HEK293 (cell line): Measurements from ENCODE around the gene PAX2.

Experiments used
- BCL11B ChIP-seq: fragments of 450-650 bp; formaldehyde crosslinking; IDR thresholded peaks from 2 replicates; pipeline ENCODE4 v1.5.1; 2016; ENCODE audit warnings: low read depth, missing biosample characterization, missing genetic modification characterization
- GLI4 ChIP-seq: fragments of 450-650 bp; formaldehyde crosslinking; IDR thresholded peaks from 2 replicates; pipeline ENCODE4 v1.5.1; 2016; ENCODE audit warnings: missing biosample characterization, missing genetic modification characterization
- GLIS2 ChIP-seq: fragments of 450-650 bp; formaldehyde crosslinking; IDR thresholded peaks from 2 replicates; pipeline ENCODE4 v1.5.1; 2016; ENCODE audit warnings: missing biosample characterization, missing genetic modification characterization
- KLF10 ChIP-seq: fragments of 450-650 bp; IDR thresholded peaks from 2 replicates; pipeline ENCODE4 v1.5.1; 2018; ENCODE audit warnings: missing biosample characterization, mild to moderate bottlenecking, missing genetic modification characterization
- KLF8 ChIP-seq: fragments of 450-650 bp; formaldehyde crosslinking; IDR thresholded peaks from 2 replicates; pipeline ENCODE4 v1.5.1; 2016; ENCODE audit warnings: missing biosample characterization, missing genetic modification characterization
- SALL2 ChIP-seq: fragments of 450-650 bp; formaldehyde crosslinking; IDR thresholded peaks from 2 replicates; pipeline ENCODE4 v1.5.0; 2017; ENCODE audit warnings: missing biosample characterization, mild to moderate bottlenecking, missing genetic modification characterization, borderline replicate concordance
- SETDB1 ChIP-seq: IDR thresholded peaks from one replicate; pipeline ENCODE4 v1.6.1; 2017; ENCODE audit warnings: mild to moderate bottlenecking, low read length, moderate library complexity, mixed read lengths; ENCODE audit not compliant: insufficient read length
- ZBTB21 ChIP-seq: fragments of 450-650 bp; formaldehyde crosslinking; IDR thresholded peaks from 2 replicates; pipeline ENCODE4 v1.5.1; 2017; ENCODE audit warnings: missing biosample characterization, missing genetic modification characterization
- ZEB2 ChIP-seq: fragments of 450-650 bp; formaldehyde crosslinking; IDR thresholded peaks from 2 replicates; pipeline ENCODE4 v1.5.1; 2016; ENCODE audit warnings: missing biosample characterization, missing genetic modification characterization
- ZNF121 ChIP-seq: fragments of 450-650 bp; formaldehyde crosslinking; IDR thresholded peaks from 2 replicates; pipeline ENCODE4 v1.5.1; 2016; ENCODE audit warnings: missing biosample characterization, missing genetic modification characterization
- ZNF146 ChIP-seq: fragments of 450-650 bp; formaldehyde crosslinking; IDR thresholded peaks from 2 replicates; pipeline ENCODE4 v1.5.1; 2016; ENCODE audit warnings: missing biosample characterization, missing genetic modification characterization
- ZNF174 ChIP-seq: fragments of 450-650 bp; formaldehyde crosslinking; IDR thresholded peaks from 2 replicates; pipeline ENCODE4 v1.5.0; 2017; ENCODE audit warnings: missing biosample characterization, mild to moderate bottlenecking, missing genetic modification characterization
- ZNF184 ChIP-seq: fragments of 450-650 bp; IDR thresholded peaks from 2 replicates; pipeline ENCODE4 v1.5.1; 2018; ENCODE audit warnings: missing biosample characterization, mild to moderate bottlenecking, missing genetic modification characterization
- ZNF2 ChIP-seq: fragments of 450-650 bp; formaldehyde crosslinking; IDR thresholded peaks from 2 replicates; pipeline ENCODE4 v1.5.1; 2016; ENCODE audit warnings: missing biosample characterization, missing genetic modification characterization
- ZNF214 ChIP-seq: fragments of 450-650 bp; formaldehyde crosslinking; IDR thresholded peaks from 2 replicates; pipeline ENCODE4 v1.5.1; 2017; ENCODE audit warnings: missing biosample characterization, mild to moderate bottlenecking, missing genetic modification characterization, borderline replicate concordance
- ZNF266 ChIP-seq: fragments of 450-650 bp; formaldehyde crosslinking; IDR thresholded peaks from 2 replicates; pipeline ENCODE4 v1.5.1; 2016; ENCODE audit warnings: missing biosample characterization, missing genetic modification characterization, low read depth
- ZNF404 ChIP-seq: fragments of 450-650 bp; formaldehyde crosslinking; IDR thresholded peaks from 2 replicates; pipeline ENCODE4 v1.5.1; 2017; ENCODE audit warnings: missing biosample characterization, missing genetic modification characterization
- ZNF433 ChIP-seq: fragments of 450-650 bp; formaldehyde crosslinking; IDR thresholded peaks from 2 replicates; pipeline ENCODE4 v1.5.1; 2016; ENCODE audit warnings: missing biosample characterization, missing genetic modification characterization, low read depth
- ZNF48 ChIP-seq: fragments of 450-650 bp; formaldehyde crosslinking; IDR thresholded peaks from 2 replicates; pipeline ENCODE4 v1.5.1; 2016; ENCODE audit warnings: missing biosample characterization, missing genetic modification characterization
- ZNF544 ChIP-seq: fragments of 450-650 bp; formaldehyde crosslinking; IDR thresholded peaks from 2 replicates; pipeline ENCODE4 v1.5.0; 2017; ENCODE audit warnings: missing biosample characterization, missing genetic modification characterization
- ZNF548 ChIP-seq: fragments of 450-650 bp; formaldehyde crosslinking; IDR thresholded peaks from 2 replicates; pipeline ENCODE4 v1.5.1; 2016; ENCODE audit warnings: missing biosample characterization, missing genetic modification characterization
- ZNF624 ChIP-seq: fragments of 450-650 bp; formaldehyde crosslinking; IDR thresholded peaks from 2 replicates; pipeline ENCODE4 v1.5.1; 2017; ENCODE audit warnings: missing biosample characterization, missing genetic modification characterization
- ZNF660 ChIP-seq: fragments of 450-650 bp; IDR thresholded peaks from 2 replicates; pipeline ENCODE4 v1.5.1; 2018; ENCODE audit warnings: missing biosample characterization, mild to moderate bottlenecking, missing genetic modification characterization
- ZNF677 ChIP-seq: fragments of 450-650 bp; IDR thresholded peaks from 2 replicates; pipeline ENCODE4 v1.5.0; 2018; ENCODE audit warnings: missing biosample characterization, mild to moderate bottlenecking, missing genetic modification characterization, moderate library complexity
- ZNF707 ChIP-seq: fragments of 450-650 bp; formaldehyde crosslinking; IDR thresholded peaks from 2 replicates; pipeline ENCODE4 v1.5.1; 2016; ENCODE audit warnings: missing biosample characterization, missing genetic modification characterization
- ZNF785 ChIP-seq: fragments of 450-650 bp; formaldehyde crosslinking; IDR thresholded peaks from 2 replicates; pipeline ENCODE4 v1.5.1; 2016; ENCODE audit warnings: missing biosample characterization, missing genetic modification characterization
- ZNF843 ChIP-seq: fragments of 450-650 bp; formaldehyde crosslinking; IDR thresholded peaks from 2 replicates; pipeline ENCODE4 v1.5.1; 2016; ENCODE audit warnings: missing biosample characterization, missing genetic modification characterization
- ZSCAN23 ChIP-seq: fragments of 450-650 bp; formaldehyde crosslinking; IDR thresholded peaks from 2 replicates; pipeline ENCODE4 v1.5.1; 2016; ENCODE audit warnings: missing biosample characterization, missing genetic modification characterization
- TF ChIP-seq, protein P1 (sequence below): fragments of 450-650 bp; formaldehyde crosslinking; IDR thresholded peaks from 2 replicates; pipeline ENCODE4; 2016; ENCODE audit warnings: missing biosample characterization, missing genetic modification characterization
- TF ChIP-seq, protein P2 (sequence below): fragments of 450-650 bp; formaldehyde crosslinking; IDR thresholded peaks from 2 replicates; pipeline ENCODE4 v1.5.1; 2016; ENCODE audit warnings: missing biosample characterization, missing genetic modification characterization, borderline replicate concordance
- TF ChIP-seq, protein P3 (sequence below): fragments of 450-650 bp; formaldehyde crosslinking; IDR thresholded peaks from 2 replicates; pipeline ENCODE4 v1.5.1; 2016; ENCODE audit warnings: missing biosample characterization, missing genetic modification characterization
- TF ChIP-seq, protein P4 (sequence below): fragments of 450-650 bp; formaldehyde crosslinking; IDR thresholded peaks from 2 replicates; pipeline ENCODE4 v1.5.1; 2016; ENCODE audit warnings: missing biosample characterization, missing genetic modification characterization
- TF ChIP-seq, protein P5 (sequence below): fragments of 450-650 bp; formaldehyde crosslinking; optimal IDR thresholded peaks from 2 replicates; pipeline ENCODE3; 2016; ENCODE audit warnings: missing biosample characterization, mild to moderate bottlenecking, missing genetic modification characterization

PAX2 gene

DNA sequence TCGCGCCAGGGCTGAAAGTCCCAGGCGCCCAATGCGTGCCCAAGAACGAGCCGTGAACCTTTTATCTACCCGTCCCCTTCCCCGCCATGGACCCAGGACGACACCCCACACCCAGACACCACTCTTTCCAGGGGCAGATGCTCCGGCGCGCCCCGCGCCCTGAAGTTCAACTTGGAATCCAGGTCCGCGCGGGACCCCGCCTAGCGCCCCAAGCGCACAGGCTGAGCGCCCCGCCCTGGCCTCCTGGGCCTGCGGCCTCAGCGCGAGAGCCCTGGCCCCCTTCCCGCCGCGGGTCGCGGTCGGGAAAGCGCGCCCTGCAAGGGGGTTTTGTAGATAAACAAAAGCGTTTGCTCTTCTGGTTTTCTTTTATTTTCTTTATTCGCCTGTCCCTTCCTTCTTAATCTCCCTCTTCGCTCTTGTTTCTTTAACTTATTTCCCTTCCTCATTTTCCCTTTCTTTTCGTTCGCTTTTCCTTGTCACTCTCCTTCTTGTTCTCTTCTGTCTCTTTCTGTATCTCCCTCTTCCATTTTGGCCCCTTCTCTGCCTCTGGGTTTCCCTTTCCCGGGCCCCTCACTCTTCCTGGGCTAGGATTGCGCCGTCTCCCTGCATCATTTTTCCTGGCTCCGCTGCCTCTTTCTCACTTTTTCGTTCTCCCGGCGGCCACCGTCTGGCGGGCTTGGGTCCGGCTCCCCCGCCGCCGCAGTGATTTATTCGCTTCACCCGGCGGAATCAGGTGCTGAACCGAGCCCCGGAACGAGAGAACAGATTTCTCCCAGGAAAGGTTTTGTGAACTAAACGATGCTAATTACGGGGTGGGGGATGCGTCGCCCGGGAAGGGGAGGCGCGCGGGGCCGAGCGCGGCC, 15.3 kb upstream of the PAX2 start (continued):
- TF ChIP-seq ZNF433 (tag by site-specific recombination) (no peak), ZNF544 (no peak), SALL2 (no peak), GLIS2 (tag by site-specific recombination) (peak; percentile 91), ZNF174 (tag by site-specific recombination) (no peak), ZNF785 (tag by site-specific recombination) (no peak), ZNF677 (tag by site-specific recombination) (no peak), ZEB2 (tag by site-specific recombination) (peak; percentile 30; the same call in 1 of the 2 replicates), ZNF48 (tag by site-specific recombination) (no peak), ZNF548 (no peak), GLI4 (tag by site-specific recombination) (no peak), ZNF707 (no peak), BCL11B (tag by site-specific recombination) (no peak), ZNF660 (tag by site-specific recombination) (no peak), ZSCAN23 (peak; percentile 48; the same call in 1 of the 2 replicates), KLF8 (peak; percentile 30; the same call in 1 of the 2 replicates), KLF10 (tag by site-specific recombination) (no peak), SETDB1 (no peak), ZNF146 (no peak), ZNF121 (tag by site-specific recombination) (no peak), ZNF266 (tag by site-specific recombination) (no peak), ZNF624 (tag by site-specific recombination) (0 out of 2 replicates have a peak, but pooled peaks have one; percentile 37), ZNF184 (tag by site-specific recombination) (peak; percentile 79), ZBTB21 (tag by site-specific recombination) (no peak), ZNF2 (tag by site-specific recombination) (0 out of 2 replicates have a peak, but pooled peaks have one; percentile 18), ZNF843 (no peak), ZNF404 (no peak), ZNF214 (tag by site-specific recombination) (no peak)
- TF ChIP-seq, protein P1, sequence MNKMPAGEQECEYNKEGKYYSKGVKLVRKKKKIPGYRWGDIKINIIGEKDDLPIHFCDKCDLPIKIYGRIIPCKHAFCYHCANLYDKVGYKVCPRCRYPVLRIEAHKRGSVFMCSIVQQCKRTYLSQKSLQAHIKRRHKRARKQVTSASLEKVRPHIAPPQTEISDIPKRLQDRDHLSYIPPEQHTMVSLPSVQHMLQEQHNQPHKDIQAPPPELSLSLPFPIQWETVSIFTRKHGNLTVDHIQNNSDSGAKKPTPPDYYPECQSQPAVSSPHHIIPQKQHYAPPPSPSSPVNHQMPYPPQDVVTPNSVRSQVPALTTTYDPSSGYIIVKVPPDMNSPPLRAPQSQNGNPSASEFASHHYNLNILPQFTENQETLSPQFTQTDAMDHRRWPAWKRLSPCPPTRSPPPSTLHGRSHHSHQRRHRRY, result no peak
- TF ChIP-seq, protein P2, sequence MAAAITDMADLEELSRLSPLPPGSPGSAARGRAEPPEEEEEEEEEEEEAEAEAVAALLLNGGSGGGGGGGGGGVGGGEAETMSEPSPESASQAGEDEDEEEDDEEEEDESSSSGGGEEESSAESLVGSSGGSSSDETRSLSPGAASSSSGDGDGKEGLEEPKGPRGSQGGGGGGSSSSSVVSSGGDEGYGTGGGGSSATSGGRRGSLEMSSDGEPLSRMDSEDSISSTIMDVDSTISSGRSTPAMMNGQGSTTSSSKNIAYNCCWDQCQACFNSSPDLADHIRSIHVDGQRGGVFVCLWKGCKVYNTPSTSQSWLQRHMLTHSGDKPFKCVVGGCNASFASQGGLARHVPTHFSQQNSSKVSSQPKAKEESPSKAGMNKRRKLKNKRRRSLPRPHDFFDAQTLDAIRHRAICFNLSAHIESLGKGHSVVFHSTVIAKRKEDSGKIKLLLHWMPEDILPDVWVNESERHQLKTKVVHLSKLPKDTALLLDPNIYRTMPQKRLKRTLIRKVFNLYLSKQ (tag by site-specific recombination), result no peak
- TF ChIP-seq, protein P3, sequence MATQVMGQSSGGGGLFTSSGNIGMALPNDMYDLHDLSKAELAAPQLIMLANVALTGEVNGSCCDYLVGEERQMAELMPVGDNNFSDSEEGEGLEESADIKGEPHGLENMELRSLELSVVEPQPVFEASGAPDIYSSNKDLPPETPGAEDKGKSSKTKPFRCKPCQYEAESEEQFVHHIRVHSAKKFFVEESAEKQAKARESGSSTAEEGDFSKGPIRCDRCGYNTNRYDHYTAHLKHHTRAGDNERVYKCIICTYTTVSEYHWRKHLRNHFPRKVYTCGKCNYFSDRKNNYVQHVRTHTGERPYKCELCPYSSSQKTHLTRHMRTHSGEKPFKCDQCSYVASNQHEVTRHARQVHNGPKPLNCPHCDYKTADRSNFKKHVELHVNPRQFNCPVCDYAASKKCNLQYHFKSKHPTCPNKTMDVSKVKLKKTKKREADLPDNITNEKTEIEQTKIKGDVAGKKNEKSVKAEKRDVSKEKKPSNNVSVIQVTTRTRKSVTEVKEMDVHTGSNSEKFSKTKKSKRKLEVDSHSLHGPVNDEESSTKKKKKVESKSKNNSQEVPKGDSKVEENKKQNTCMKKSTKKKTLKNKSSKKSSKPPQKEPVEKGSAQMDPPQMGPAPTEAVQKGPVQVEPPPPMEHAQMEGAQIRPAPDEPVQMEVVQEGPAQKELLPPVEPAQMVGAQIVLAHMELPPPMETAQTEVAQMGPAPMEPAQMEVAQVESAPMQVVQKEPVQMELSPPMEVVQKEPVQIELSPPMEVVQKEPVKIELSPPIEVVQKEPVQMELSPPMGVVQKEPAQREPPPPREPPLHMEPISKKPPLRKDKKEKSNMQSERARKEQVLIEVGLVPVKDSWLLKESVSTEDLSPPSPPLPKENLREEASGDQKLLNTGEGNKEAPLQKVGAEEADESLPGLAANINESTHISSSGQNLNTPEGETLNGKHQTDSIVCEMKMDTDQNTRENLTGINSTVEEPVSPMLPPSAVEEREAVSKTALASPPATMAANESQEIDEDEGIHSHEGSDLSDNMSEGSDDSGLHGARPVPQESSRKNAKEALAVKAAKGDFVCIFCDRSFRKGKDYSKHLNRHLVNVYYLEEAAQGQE (tag by site-specific recombination), result 0 out of 2 replicates have a peak, but pooled peaks have one; percentile 17
- TF ChIP-seq, protein P4, sequence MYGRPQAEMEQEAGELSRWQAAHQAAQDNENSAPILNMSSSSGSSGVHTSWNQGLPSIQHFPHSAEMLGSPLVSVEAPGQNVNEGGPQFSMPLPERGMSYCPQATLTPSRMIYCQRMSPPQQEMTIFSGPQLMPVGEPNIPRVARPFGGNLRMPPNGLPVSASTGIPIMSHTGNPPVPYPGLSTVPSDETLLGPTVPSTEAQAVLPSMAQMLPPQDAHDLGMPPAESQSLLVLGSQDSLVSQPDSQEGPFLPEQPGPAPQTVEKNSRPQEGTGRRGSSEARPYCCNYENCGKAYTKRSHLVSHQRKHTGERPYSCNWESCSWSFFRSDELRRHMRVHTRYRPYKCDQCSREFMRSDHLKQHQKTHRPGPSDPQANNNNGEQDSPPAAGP, result peak; percentile 28; the same call in 1 of the 2 replicates
- TF ChIP-seq, protein P5, sequence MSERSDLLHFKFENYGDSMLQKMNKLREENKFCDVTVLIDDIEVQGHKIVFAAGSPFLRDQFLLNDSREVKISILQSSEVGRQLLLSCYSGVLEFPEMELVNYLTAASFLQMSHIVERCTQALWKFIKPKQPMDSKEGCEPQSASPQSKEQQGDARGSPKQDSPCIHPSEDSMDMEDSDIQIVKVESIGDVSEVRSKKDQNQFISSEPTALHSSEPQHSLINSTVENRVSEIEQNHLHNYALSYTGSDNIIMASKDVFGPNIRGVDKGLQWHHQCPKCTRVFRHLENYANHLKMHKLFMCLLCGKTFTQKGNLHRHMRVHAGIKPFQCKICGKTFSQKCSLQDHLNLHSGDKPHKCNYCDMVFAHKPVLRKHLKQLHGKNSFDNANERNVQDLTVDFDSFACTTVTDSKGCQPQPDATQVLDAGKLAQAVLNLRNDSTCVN (tag by site-specific recombination), result peak; percentile 86
